H1 (cell line): ENCODE results near the gene ZNF646.

Experiments used
- CBX5 ChIP-seq: fragments of 300-800, 300-1000 bp; sonication (generic); IDR thresholded peaks from 2 replicates; pipeline ENCODE4 v1.7.1; 2016; ENCODE audit warnings: antibody characterized with exemption, low read length, low read depth
- CBX8 ChIP-seq: fragments of 300-800, 300-1000 bp; sonication (generic); IDR thresholded peaks from 2 replicates; pipeline ENCODE4 v1.7.1; 2016; ENCODE audit warnings: low read depth, low read length, borderline replicate concordance
- EP300 ChIP-seq, 2 experiments: IDR thresholded peaks; 1 replicate in 1 of 2; 2 replicates in 1 of 2; pipeline ENCODE4 v1.6.1; 2011 to 2012; ENCODE audit warnings: low read depth in 2 of 2, low read length in 2 of 2, mild to moderate bottlenecking in 2 of 2, borderline replicate concordance in 1 of 2, inconsistent platforms in 1 of 2, moderate library complexity in 1 of 2
- EZH2 ChIP-seq: fragments of 200-600 bp; sonication (generic); IDR thresholded peaks from 2 replicates; pipeline ENCODE4 v1.7.1; 2012; ENCODE audit warnings: low read depth, mild to moderate bottlenecking, moderate library complexity, low read length, inconsistent platforms; ENCODE audit not compliant: severe bottlenecking
- POLR2A ChIP-seq, 2 experiments: IDR thresholded peaks; 1 replicate in 1 of 2; 2 replicates in 1 of 2; pipeline ENCODE4 v1.6.1; 2011; ENCODE audit warnings: low read depth in 2 of 2, low read length in 2 of 2, mild to moderate bottlenecking in 2 of 2; ENCODE audit errors: control extremely low read depth in 1 of 2
- RFX5 ChIP-seq: IDR thresholded peaks from 2 replicates; pipeline ENCODE4 v1.6.1; 2011; ENCODE audit warnings: low read depth, low read length, improper control_type of control experiment, borderline replicate concordance
- SP4 ChIP-seq: IDR thresholded peaks from 2 replicates; pipeline ENCODE4 v1.6.1; 2012; ENCODE audit warnings: low read length, inconsistent platforms
- TBP ChIP-seq: IDR thresholded peaks from 2 replicates; pipeline ENCODE4 v1.6.1; 2011; ENCODE audit warnings: low read depth, low read length, improper control_type of control experiment
- TEAD4 ChIP-seq: IDR thresholded peaks from 2 replicates; pipeline ENCODE4 v1.6.1; 2012; ENCODE audit warnings: low read depth, low read length, inconsistent platforms, mixed read lengths
- ZNF274 ChIP-seq: IDR thresholded peaks from 2 replicates; pipeline ENCODE4 v1.7.0; 2012; ENCODE audit warnings: low read length, borderline replicate concordance; ENCODE audit errors: extremely low read depth
- TF ChIP-seq, protein P1 (sequence below), 3 experiments: IDR thresholded peaks; 1 replicate in 2 of 3; 2 replicates in 1 of 3; pipeline versions ENCODE4 v1.5.1 to v1.6.1; 2011; ENCODE audit warnings: low read length in 3 of 3, mild to moderate bottlenecking in 3 of 3, inconsistent platforms in 2 of 3, low read depth in 1 of 3, moderate library complexity in 1 of 3; ENCODE audit not compliant: insufficient read depth in 1 of 3; ENCODE audit errors: control extremely low read depth in 1 of 3

DNA sequence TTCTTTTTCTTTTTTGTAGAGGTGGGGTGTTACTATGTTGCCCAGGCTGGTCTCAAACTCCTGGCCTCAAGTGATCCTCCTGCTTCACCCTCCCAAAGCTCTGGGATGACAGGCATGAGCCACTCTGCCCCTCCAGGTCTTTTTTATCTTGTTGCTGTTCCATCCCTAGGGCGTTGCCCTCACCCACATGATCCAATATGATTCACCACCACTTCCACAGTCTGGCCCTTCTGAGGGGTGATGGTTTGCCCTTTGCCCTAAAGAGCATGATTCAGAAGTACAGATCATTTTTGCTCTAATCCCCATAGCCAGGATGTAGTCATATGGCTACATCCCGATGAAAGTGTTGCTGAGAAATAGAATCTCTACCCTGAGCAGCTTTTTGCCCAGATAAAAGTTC, 22.1 kb upstream of the ZNF646 start:
- no peak for TF ChIP-seq TEAD4
- TF ChIP-seq SP4 = no peak
- no peak for TF ChIP-seq EZH2
- no peak for TF ChIP-seq EP300 (IDR thresholded peaks at IDR 0.05; ENCODE audit: borderline replicate concordance in 1 of 2, low read depth in 2 of 2, low read length in 2 of 2)
- TF ChIP-seq, protein P1, sequence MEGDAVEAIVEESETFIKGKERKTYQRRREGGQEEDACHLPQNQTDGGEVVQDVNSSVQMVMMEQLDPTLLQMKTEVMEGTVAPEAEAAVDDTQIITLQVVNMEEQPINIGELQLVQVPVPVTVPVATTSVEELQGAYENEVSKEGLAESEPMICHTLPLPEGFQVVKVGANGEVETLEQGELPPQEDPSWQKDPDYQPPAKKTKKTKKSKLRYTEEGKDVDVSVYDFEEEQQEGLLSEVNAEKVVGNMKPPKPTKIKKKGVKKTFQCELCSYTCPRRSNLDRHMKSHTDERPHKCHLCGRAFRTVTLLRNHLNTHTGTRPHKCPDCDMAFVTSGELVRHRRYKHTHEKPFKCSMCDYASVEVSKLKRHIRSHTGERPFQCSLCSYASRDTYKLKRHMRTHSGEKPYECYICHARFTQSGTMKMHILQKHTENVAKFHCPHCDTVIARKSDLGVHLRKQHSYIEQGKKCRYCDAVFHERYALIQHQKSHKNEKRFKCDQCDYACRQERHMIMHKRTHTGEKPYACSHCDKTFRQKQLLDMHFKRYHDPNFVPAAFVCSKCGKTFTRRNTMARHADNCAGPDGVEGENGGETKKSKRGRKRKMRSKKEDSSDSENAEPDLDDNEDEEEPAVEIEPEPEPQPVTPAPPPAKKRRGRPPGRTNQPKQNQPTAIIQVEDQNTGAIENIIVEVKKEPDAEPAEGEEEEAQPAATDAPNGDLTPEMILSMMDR (IDR thresholded peaks at IDR 0.05; ENCODE audit: control extremely low read depth in 1 of 3, insufficient read depth in 1 of 3, low read depth in 1 of 3, low read length in 3 of 3) = no peak
- TF ChIP-seq POLR2A (IDR thresholded peaks at IDR 0.05; ENCODE audit: control extremely low read depth in 1 of 2, low read depth in 2 of 2, low read length in 2 of 2) = no peak
- no peak for TF ChIP-seq TBP
- no peak for TF ChIP-seq CBX5
- TF ChIP-seq RFX5 = no peak
- no peak for TF ChIP-seq ZNF274
- TF ChIP-seq CBX8 = no peak
